ENCODE data around the gene RAD51B.

- TF ChIP-seq, protein P1, sequence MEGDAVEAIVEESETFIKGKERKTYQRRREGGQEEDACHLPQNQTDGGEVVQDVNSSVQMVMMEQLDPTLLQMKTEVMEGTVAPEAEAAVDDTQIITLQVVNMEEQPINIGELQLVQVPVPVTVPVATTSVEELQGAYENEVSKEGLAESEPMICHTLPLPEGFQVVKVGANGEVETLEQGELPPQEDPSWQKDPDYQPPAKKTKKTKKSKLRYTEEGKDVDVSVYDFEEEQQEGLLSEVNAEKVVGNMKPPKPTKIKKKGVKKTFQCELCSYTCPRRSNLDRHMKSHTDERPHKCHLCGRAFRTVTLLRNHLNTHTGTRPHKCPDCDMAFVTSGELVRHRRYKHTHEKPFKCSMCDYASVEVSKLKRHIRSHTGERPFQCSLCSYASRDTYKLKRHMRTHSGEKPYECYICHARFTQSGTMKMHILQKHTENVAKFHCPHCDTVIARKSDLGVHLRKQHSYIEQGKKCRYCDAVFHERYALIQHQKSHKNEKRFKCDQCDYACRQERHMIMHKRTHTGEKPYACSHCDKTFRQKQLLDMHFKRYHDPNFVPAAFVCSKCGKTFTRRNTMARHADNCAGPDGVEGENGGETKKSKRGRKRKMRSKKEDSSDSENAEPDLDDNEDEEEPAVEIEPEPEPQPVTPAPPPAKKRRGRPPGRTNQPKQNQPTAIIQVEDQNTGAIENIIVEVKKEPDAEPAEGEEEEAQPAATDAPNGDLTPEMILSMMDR (IDR thresholded peaks at IDR 0.05), result no peak
- TF ChIP-seq POLR2A (IDR thresholded peaks at IDR 0.05) (no peak), EP300 (IDR thresholded peaks at IDR 0.05) (no peak)
These were observed 448.6 kb downstream of the RAD51B start for GRCh38 chr14:68268197-68268596.

Data from ovary (tissue), 3 donors.